ENCODE results near the gene HIVEP3.
"Not testable (repeated sequence)": the region's sequence is repeated elsewhere in the genome, so short reads cannot be mapped to it uniquely, and the experiment has no call there.

DNA sequence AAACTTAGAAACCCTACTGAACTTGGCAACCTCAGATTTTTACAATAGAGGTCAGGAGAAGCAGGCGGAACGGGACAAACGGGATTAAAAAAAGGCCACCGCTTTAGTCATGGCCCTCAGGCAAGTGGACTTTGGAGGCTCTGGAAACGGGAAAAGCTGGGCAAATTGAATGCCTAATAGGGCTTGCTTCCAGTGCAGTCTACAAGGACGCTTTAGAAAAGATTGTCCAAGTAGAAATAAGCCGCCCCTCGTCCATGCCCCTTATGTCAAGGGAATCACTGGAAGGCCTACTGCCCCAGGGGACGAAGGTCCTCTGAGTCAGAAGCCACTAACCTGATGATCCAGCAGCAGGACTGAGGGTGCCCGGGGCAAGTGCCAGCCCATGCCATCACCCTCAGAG lies 27.2 kb upstream of the HIVEP3 start:
- TF ChIP-seq, protein P1, sequence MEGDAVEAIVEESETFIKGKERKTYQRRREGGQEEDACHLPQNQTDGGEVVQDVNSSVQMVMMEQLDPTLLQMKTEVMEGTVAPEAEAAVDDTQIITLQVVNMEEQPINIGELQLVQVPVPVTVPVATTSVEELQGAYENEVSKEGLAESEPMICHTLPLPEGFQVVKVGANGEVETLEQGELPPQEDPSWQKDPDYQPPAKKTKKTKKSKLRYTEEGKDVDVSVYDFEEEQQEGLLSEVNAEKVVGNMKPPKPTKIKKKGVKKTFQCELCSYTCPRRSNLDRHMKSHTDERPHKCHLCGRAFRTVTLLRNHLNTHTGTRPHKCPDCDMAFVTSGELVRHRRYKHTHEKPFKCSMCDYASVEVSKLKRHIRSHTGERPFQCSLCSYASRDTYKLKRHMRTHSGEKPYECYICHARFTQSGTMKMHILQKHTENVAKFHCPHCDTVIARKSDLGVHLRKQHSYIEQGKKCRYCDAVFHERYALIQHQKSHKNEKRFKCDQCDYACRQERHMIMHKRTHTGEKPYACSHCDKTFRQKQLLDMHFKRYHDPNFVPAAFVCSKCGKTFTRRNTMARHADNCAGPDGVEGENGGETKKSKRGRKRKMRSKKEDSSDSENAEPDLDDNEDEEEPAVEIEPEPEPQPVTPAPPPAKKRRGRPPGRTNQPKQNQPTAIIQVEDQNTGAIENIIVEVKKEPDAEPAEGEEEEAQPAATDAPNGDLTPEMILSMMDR (IDR thresholded peaks at IDR 0.05; ENCODE audit: insufficient read depth, low read depth, low read length): not testable (repeated sequence)
- TF ChIP-seq EZH2 (IDR thresholded peaks at IDR 0.05; ENCODE audit: insufficient read depth, low read length): not testable (repeated sequence)

All from astrocyte (in vitro differentiated cells and primary cell).